GM18520 (cell line): ENCODE measurements around the gene SLC25A39.

Experiments
- ATAC-seq: cut with Tn5 transposase; IDR thresholded peaks from one replicate; pipeline ENCODE4 v1.9.1; 2021; ENCODE audit not compliant: unreplicated experiment

Gene SLC25A39

DNA sequence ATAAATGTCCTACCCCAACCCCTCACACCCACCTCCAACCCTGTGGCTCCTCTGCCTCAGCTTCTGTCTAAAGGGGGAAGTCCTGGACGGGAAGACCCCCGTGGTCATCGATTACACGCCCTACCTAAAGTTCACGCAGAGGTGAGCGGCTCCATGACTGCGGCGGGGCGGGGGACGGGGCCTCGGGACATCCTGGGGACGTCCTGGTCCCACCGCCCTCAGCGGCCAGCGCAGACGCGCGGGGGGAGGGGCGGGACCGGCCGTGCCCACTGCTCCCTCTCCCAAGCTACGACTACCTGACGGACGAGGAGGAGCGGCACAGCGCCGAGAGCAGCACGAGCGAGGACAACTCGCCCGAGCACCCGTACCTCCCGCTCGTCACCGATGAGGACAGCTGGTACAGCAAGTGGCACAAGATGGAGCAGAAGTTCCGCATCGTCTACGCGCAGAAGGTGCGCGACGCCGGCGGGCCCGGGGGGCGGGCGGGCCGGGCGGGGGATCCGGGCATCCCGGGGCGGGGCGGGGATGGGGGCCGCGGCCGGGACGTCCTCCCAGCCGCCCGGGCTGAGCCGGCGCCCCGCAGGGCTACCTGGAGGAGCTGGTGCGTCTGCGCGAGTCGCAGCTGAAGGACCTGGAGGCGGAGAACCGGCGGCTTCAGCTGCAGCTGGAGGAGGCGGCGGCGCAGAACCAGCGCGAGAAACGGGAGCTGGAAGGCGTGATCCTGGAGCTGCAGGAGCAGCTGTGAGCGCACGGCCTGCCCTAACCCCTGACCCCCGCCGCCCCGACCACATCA is 9.6 kb downstream of the SLC25A39 start:
- no peak for ATAC-seq

GRCh38 chr17:44314524-44314868 is 10.1 kb downstream of the SLC25A39 start:
- no peak for ATAC-seq

DNA sequence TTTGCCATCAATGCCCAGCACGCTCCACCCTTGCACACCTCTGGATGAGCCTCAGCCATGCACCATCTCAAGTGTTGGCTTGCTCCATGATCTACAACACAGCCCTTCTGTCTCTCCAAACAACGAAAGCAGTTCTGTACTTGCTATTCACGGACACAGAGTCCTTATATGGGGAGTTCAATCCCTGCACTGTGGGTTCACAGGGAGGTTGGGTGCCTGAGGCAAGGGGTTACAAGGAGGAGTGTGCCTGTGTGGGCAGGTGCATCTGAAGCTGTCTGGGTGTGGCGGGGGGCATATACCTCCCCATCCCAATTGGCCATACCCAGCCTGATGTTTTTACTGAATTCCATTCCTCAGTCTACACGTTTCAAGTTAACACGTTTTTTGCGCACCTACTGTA is 10.6 kb downstream of the SLC25A39 start:
- no peak for ATAC-seq

- no peak for ATAC-seq
Observed at GRCh38 chr17:44312396-44313104, 12.1 kb downstream of the SLC25A39 start.

- ATAC-seq: no peak
Observed at GRCh38 chr17:44311562-44312181, 13.0 kb downstream of the SLC25A39 start.

- ATAC-seq: no peak
Observed at GRCh38 chr17:44310609-44311376, 13.8 kb downstream of the SLC25A39 start.

GRCh38 chr17:44310188-44310587 is 14.4 kb downstream of the SLC25A39 start:
- no peak for ATAC-seq

GRCh38 chr17:44309472-44309871 is 15.2 kb downstream of the SLC25A39 start:
- no peak for ATAC-seq

- ATAC-seq: no peak
Observed at GRCh38 chr17:44308865-44309264, 15.8 kb downstream of the SLC25A39 start.

GRCh38 chr17:44308320-44308818 is 16.3 kb downstream of the SLC25A39 start, which contains the start of gene RUNDC3A:
Gene RUNDC3A, plus strand, starts transcription at chr17:44308601. Its CDS starts 232 bp downstream, at chr17:44308833.
- ATAC-seq: no peak

- no peak for ATAC-seq
Observed at GRCh38 chr17:44307387-44308186, 17.0 kb downstream of the SLC25A39 start.

GRCh38 chr17:44304651-44305050 is 20.0 kb downstream of the SLC25A39 start:
- no peak for ATAC-seq

- no peak for ATAC-seq
Observed at GRCh38 chr17:44297975-44298374, 26.6 kb downstream of the SLC25A39 start.

GRCh38 chr17:44293509-44294226 is 31.0 kb downstream of the SLC25A39 start:
- ATAC-seq: no peak

DNA sequence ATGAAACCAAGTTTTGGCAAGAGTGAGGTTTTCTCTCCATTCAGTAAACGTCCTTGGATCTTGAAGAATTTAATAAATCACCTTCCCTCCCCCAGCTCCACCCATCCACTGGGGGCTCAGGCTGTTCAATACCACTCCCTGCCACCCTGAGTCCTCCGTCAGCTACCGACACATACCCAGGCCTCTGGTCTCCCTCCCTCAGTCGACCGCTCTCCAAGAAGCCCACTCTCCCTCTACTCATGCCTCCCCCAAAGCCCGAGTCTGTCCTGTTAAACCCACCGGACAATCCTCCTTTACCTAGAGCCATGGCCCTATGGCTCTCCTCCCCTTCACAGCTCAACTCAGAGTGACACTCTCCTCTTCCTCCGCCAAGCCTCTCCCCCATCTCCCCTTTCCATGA is 37.0 kb downstream of the SLC25A39 start:
- ATAC-seq: no peak

DNA sequence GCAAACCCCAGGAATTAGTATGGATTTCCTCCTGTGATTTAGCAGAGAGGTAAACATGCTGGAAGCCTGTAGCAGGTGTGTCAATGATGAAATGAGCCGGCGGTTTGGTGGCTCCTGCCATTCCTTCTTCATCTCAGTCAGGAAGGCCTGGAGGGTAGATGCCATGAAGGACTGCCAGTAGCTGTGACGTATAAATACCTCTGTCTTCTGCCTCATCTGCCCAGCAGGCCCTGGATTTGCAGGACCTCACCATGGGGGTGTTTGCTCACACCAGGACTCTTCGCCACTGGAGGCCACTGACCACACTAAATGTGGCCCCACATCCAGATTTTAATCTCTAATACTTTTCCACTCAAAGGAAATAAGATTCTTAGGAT is 40.6 kb downstream of the SLC25A39 start:
- ATAC-seq: no peak

- no peak for ATAC-seq
Observed at GRCh38 chr17:44283344-44284023, 41.1 kb downstream of the SLC25A39 start.

- no peak for ATAC-seq
Observed at GRCh38 chr17:44282264-44282663, 42.4 kb downstream of the SLC25A39 start.

DNA sequence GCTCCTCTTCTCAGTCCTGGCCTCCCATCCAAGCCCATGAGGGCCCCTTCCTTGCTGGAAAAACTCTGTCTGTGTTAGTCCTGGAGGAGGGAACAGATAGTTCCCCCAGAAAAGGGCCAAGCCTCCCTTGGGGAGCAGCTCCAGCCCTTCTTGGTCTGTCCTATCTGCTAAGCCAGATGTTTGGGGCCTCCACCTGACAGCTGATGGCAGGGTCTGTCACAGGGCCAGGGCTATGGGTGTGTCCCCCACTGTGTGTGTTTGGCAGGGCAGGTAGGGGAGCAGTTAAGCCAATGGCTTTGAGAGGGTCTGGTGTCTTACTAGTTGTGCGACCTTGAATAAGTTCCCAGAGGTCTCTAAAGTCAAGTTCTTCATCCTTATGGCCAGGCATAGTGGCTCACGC is 43.1 kb downstream of the SLC25A39 start:
- ATAC-seq: no peak
